ENCODE measurements around the gene MGRN1. TPM values are rescaled to one million over a fixed set of nuclear protein-coding genes. Genes with fewer than 3 reads are reported as not detected.

MGRN1 gene
- total and polyA plus RNA-seq, 2 donors (not counting 1 experiment from before 2014, with no cell fraction given), result 22.7 to 89.2 TPM

DNA sequence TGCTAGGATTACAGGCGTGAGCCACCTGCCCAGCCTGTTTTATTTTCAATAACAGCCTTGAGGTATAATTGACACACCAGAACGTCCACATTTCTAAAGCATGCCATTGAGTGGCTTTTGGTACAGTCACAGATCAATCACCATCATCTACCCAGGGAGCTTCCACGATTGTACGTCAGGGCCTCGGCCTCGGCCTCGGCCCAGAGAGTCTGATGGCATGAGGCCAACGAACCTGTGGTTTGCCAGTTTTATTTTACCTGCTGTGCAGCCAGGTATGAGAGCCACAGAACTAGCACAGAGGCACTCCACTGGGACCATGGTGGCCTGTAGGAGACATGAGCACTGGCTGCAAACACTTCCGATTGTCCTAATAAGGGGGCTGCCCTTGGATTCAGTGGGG is 18.3 kb upstream of the MGRN1 start:
- H4K20me1 ChIP-seq (ENCODE audit: control insufficient read depth, insufficient read depth, low read length, poor library complexity, severe bottlenecking), result peaks cover 24% of the 10 kb centered on the region
- no peaks in the 10 kb centered on the region for H3K9me3 Mint-ChIP-seq (ENCODE audit: insufficient read depth)
- CTCF ChIA-PET, result no interaction called here
- DNase-seq, result no peak
- no peak overlapping the region for H3K4me3 Mint-ChIP-seq
- ATAC-seq (ENCODE audit: low read depth), result no peak
- no peak overlapping the region for H3K27ac ChIP-seq (ENCODE audit: low read length in 2 of 2)
- H3K4me1 ChIP-seq (ENCODE audit: control insufficient read depth in 2 of 2, insufficient read depth in 2 of 2, low read length in 2 of 2), result no peaks in the 10 kb centered on the region
- no peaks in the 10 kb centered on the region for H3K9me3 ChIP-seq (ENCODE audit: control extremely low read depth in 1 of 3, control insufficient read depth in 2 of 3, insufficient read depth in 1 of 3, low read length in 2 of 3)
- TF ChIP-seq, protein P1, sequence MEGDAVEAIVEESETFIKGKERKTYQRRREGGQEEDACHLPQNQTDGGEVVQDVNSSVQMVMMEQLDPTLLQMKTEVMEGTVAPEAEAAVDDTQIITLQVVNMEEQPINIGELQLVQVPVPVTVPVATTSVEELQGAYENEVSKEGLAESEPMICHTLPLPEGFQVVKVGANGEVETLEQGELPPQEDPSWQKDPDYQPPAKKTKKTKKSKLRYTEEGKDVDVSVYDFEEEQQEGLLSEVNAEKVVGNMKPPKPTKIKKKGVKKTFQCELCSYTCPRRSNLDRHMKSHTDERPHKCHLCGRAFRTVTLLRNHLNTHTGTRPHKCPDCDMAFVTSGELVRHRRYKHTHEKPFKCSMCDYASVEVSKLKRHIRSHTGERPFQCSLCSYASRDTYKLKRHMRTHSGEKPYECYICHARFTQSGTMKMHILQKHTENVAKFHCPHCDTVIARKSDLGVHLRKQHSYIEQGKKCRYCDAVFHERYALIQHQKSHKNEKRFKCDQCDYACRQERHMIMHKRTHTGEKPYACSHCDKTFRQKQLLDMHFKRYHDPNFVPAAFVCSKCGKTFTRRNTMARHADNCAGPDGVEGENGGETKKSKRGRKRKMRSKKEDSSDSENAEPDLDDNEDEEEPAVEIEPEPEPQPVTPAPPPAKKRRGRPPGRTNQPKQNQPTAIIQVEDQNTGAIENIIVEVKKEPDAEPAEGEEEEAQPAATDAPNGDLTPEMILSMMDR (IDR thresholded peaks at IDR 0.05), result no peak
- no peak for TF ChIP-seq EZH2 (IDR thresholded peaks at IDR 0.05; ENCODE audit: borderline replicate concordance, insufficient read depth, low read depth, low read length, poor library complexity, severe bottlenecking)
- intact Hi-C loops (cut with micrococcal nuclease), result no loop called here
- H3K36me3 ChIP-seq (replicated peaks in 1 of 2; ENCODE audit: control extremely low read depth in 1 of 2, control insufficient read depth in 1 of 2, extremely low read depth in 1 of 2, insufficient read depth in 2 of 2, low read length in 1 of 2), result peaks cover 0 to 7% of the 10 kb centered on the region in 2 experiments
- H3K79me2 ChIP-seq (ENCODE audit: control insufficient read depth, insufficient read depth, low read length), result peaks cover 6% of the 10 kb centered on the region
- H3K27me3 ChIP-seq (replicated peaks in 1 of 4; ENCODE audit: control extremely low read depth in 1 of 4, control insufficient read depth in 3 of 4, insufficient read depth in 4 of 4, low read length in 3 of 4), result peaks cover 0 to 6% (median 0%) of the 10 kb centered on the region in 4 experiments
- H3K4me1 Mint-ChIP-seq, result peaks cover 1% of the 10 kb centered on the region
- POLR2A ChIA-PET, result no interaction called here
- H3K9ac ChIP-seq (ENCODE audit: low read length), result no peak overlapping the region
- no peak overlapping the region for H2AFZ ChIP-seq (ENCODE audit: insufficient read depth, low read depth, low read length, poor library complexity, severe bottlenecking)
- WGBS (ENCODE audit: insufficient coverage), result 84% methylated on average over 5 of the region's 9 CpGs
- H3K27me3 Mint-ChIP-seq, result no peaks in the 10 kb centered on the region
- H3K27ac Mint-ChIP-seq, result no peak overlapping the region
- no peak overlapping the region for H3K4me2 ChIP-seq (replicated peaks; ENCODE audit: low read depth, low read length, poor library complexity, severe bottlenecking)
- H3K4me3 ChIP-seq (ENCODE audit: control extremely low read depth in 1 of 5, extremely low read depth in 1 of 5, insufficient read depth in 1 of 5, low read depth in 2 of 5, low read length in 4 of 5), result no peak overlapping the region

DNA sequence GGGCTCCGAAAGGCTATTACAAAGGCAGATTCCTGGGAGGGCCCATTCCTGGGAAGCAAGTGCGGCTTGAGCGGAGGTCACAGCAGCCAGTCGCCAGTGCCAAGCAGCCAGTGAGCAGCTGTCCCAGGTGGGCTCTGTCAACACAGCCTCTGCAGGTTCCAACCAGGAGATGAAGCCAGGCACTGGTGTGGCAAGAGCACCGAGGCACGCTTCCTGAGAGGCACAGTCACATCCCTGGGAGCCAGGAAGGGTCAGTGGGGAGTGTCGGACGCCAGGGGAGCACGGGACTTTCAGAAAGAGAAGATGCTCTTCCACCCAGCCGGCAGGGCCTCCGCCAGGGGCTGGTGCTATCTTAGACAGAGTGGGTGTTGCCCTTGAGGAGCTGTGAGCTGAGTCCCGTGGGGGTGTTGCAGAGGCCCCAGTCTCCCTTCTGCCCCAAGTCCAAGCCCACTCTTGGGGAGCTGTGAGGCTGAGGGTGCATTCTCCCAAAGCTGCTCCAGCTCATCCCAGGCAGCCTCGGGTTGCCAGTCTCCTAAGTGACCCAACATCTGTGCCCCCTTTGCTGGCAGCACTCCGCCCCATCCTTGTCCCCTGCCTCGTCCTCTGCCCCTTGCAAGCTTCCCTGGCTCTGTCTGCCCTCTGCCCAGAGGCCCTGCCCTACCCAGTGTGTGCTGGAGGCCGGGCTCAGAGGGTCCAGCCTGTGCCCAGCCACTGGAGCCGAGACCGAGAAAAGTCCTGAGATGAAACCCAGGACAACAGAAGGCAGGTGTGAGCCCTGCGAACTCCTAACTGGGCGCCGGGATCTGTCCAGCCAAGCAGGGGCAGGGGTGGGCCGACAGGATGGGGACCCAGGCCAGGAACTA is 16.6 kb upstream of the MGRN1 start:
- POLR2A ChIA-PET, result no interaction called here
- ATAC-seq (ENCODE audit: low read depth) (no peak), DNase-seq (no peak)
- no peaks in the 10 kb centered on the region for H3K27me3 ChIP-seq (replicated peaks in 1 of 4; ENCODE audit: control extremely low read depth in 1 of 4, control insufficient read depth in 3 of 4, insufficient read depth in 4 of 4, low read length in 3 of 4)
- H3K4me3 ChIP-seq (ENCODE audit: control extremely low read depth in 1 of 5, extremely low read depth in 1 of 5, insufficient read depth in 1 of 5, low read depth in 2 of 5, low read length in 4 of 5), result no peak overlapping the region
- peaks cover 3 to 8% of the 10 kb centered on the region in 2 donors for H3K4me1 ChIP-seq (ENCODE audit: control insufficient read depth in 2 of 2, insufficient read depth in 2 of 2, low read length in 2 of 2)
- CTCF ChIA-PET, result interaction anchor here (0.5 kb wide), 1 partner anchor 27 kb away, joined by 3 read pairs; no protein-coding TSS in a partner anchor
- H3K27me3 Mint-ChIP-seq, result no peaks in the 10 kb centered on the region
- H3K4me2 ChIP-seq (replicated peaks; ENCODE audit: low read depth, low read length, poor library complexity, severe bottlenecking), result no peak overlapping the region
- H3K27ac Mint-ChIP-seq, result no peak overlapping the region
- peaks cover 20% of the 10 kb centered on the region for H3K79me2 ChIP-seq (ENCODE audit: control insufficient read depth, insufficient read depth, low read length)
- H2AFZ ChIP-seq (ENCODE audit: insufficient read depth, low read depth, low read length, poor library complexity, severe bottlenecking), result no peak overlapping the region
- peaks cover 39% of the 10 kb centered on the region for H4K20me1 ChIP-seq (ENCODE audit: control insufficient read depth, insufficient read depth, low read length, poor library complexity, severe bottlenecking)
- no peaks in the 10 kb centered on the region for H3K9me3 ChIP-seq (ENCODE audit: control extremely low read depth in 1 of 3, control insufficient read depth in 2 of 3, insufficient read depth in 1 of 3, low read length in 2 of 3)
- no peak for TF ChIP-seq EZH2 (IDR thresholded peaks at IDR 0.05; ENCODE audit: borderline replicate concordance, insufficient read depth, low read depth, low read length, poor library complexity, severe bottlenecking)
- TF ChIP-seq, protein P1 (IDR thresholded peaks at IDR 0.05), result no peak
- intact Hi-C loops (cut with micrococcal nuclease), result no loop called here
- no peaks in the 10 kb centered on the region for H3K9me3 Mint-ChIP-seq (ENCODE audit: insufficient read depth)
- H3K9ac ChIP-seq (ENCODE audit: low read length), result no peak overlapping the region
- peaks cover 0 to 7% of the 10 kb centered on the region in 2 experiments for H3K36me3 ChIP-seq (replicated peaks in 1 of 2; ENCODE audit: control extremely low read depth in 1 of 2, control insufficient read depth in 1 of 2, extremely low read depth in 1 of 2, insufficient read depth in 2 of 2, low read length in 1 of 2)
- WGBS (ENCODE audit: insufficient coverage), result 97% methylated on average over 20 of the region's 22 CpGs
- no peak overlapping the region for H3K27ac ChIP-seq (ENCODE audit: low read length in 2 of 2)
- peaks cover 3% of the 10 kb centered on the region for H3K4me1 Mint-ChIP-seq
- no peak overlapping the region for H3K4me3 Mint-ChIP-seq

All from B cell (primary cell).